Measurements from ENCODE around the gene NR5A2. TPM values are rescaled to one million over a fixed set of nuclear protein-coding genes. Genes with fewer than 3 reads are reported as not detected.
A peak's percentile ranks its signal among the peaks of the same experiment; 100 is the strongest.

Gene NR5A2
- total RNA-seq, 1 donor from 2014 or later, result 0.98 TPM

- intact Hi-C loops (cut with DNase I), result no loop called here
- Histone ChIP-seq H3K36me3 (no peaks in the 10 kb centered on the region), H3K4me3 (no peak overlapping the region), H3K27me3 (no peaks in the 10 kb centered on the region), H3K27ac (no peak overlapping the region), H3K9me3 (no peaks in the 10 kb centered on the region), H3K4me1 (no peaks in the 10 kb centered on the region)
- no peak for DNase-seq (ENCODE audit: extremely low spot score in 2 of 2)
- TF ChIP-seq POLR2A (IDR thresholded peaks at IDR 0.05) (no peak), POLR2AphosphoS5 (IDR thresholded peaks at IDR 0.05; ENCODE audit: insufficient read depth in 1 of 2, low read depth in 1 of 2) (no peak)
Measured at GRCh38 chr1:200053646-200054045, 26.1 kb downstream of the NR5A2 start.

- no peaks in the 10 kb centered on the region for H3K4me1 ChIP-seq
- TF ChIP-seq POLR2A (IDR thresholded peaks at IDR 0.05), result no peak
- no peak for TF ChIP-seq POLR2AphosphoS5 (IDR thresholded peaks at IDR 0.05; ENCODE audit: insufficient read depth in 1 of 2, low read depth in 1 of 2)
- TF ChIP-seq CTCF (IDR thresholded peaks at IDR 0.05), result no peak
- intact Hi-C loops (cut with DNase I), result no loop called here
- H3K27me3 ChIP-seq, result no peaks in the 10 kb centered on the region
- no peak for DNase-seq (ENCODE audit: extremely low spot score in 2 of 2)
- no peaks in the 10 kb centered on the region for H3K9me3 ChIP-seq
- no peaks in the 10 kb centered on the region for H3K36me3 ChIP-seq
- H3K27ac ChIP-seq, result no peak overlapping the region
- no peak overlapping the region for H3K4me3 ChIP-seq
Measured at GRCh38 chr1:200058341-200058740, 30.8 kb downstream of the NR5A2 start.

GRCh38 chr1:200062143-200062542 is 34.6 kb downstream of the NR5A2 start:
- H3K27ac ChIP-seq, result no peak overlapping the region
- H3K36me3 ChIP-seq, result no peaks in the 10 kb centered on the region
- no peaks in the 10 kb centered on the region for H3K27me3 ChIP-seq
- no peaks in the 10 kb centered on the region for H3K9me3 ChIP-seq
- DNase-seq (ENCODE audit: extremely low spot score in 2 of 2), result no peak
- TF ChIP-seq POLR2A (IDR thresholded peaks at IDR 0.05), result no peak
- no peak for TF ChIP-seq POLR2AphosphoS5 (IDR thresholded peaks at IDR 0.05; ENCODE audit: insufficient read depth in 1 of 2, low read depth in 1 of 2)
- TF ChIP-seq CTCF (IDR thresholded peaks at IDR 0.05), result no peak
- H3K4me3 ChIP-seq, result no peak overlapping the region
- intact Hi-C loops (cut with DNase I), result no loop called here
- no peaks in the 10 kb centered on the region for H3K4me1 ChIP-seq

GRCh38 chr1:200072636-200073285 is 45.3 kb downstream of the NR5A2 start:
- Histone ChIP-seq H3K36me3 (no peaks in the 10 kb centered on the region), H3K27ac (peak overlapping the region; percentile 22), H3K27me3 (no peaks in the 10 kb centered on the region), H3K4me1 (no peaks in the 10 kb centered on the region), H3K9me3 (no peaks in the 10 kb centered on the region), H3K4me3 (no peak overlapping the region)
- intact Hi-C loops (cut with DNase I), result loop anchor here (5.0 kb wide), 1 partner anchor 1585 kb away; no protein-coding TSS in a partner anchor
- no peak for DNase-seq (ENCODE audit: extremely low spot score in 2 of 2)
- TF ChIP-seq POLR2A (IDR thresholded peaks at IDR 0.05), result no peak
- TF ChIP-seq CTCF (IDR thresholded peaks at IDR 0.05), result no peak
- no peak for TF ChIP-seq POLR2AphosphoS5 (IDR thresholded peaks at IDR 0.05; ENCODE audit: insufficient read depth in 1 of 2, low read depth in 1 of 2)

- Histone ChIP-seq H3K27ac (no peak overlapping the region), H3K4me1 (no peaks in the 10 kb centered on the region), H3K9me3 (no peaks in the 10 kb centered on the region), H3K4me3 (no peak overlapping the region), H3K36me3 (no peaks in the 10 kb centered on the region), H3K27me3 (no peaks in the 10 kb centered on the region)
- DNase-seq (ENCODE audit: extremely low spot score in 2 of 2), result no peak
- TF ChIP-seq CTCF (IDR thresholded peaks at IDR 0.05) (no peak), POLR2AphosphoS5 (IDR thresholded peaks at IDR 0.05; ENCODE audit: insufficient read depth in 1 of 2, low read depth in 1 of 2) (no peak), POLR2A (IDR thresholded peaks at IDR 0.05) (no peak)
- intact Hi-C loops (cut with DNase I), result loop anchor here (5.0 kb wide), 1 partner anchor 1586 kb away; no protein-coding TSS in a partner anchor
Measured at GRCh38 chr1:200073286-200073637, 45.8 kb downstream of the NR5A2 start.

All from vagina (tissue), 2 donors.